Activated CD8-positive, alpha-beta T cell treated with anti-CD3 and anti-CD28 coated beads for 36 hours (primary cell): ENCODE measurements around the gene CDKN1A. TPM values are rescaled to one million over a fixed set of nuclear protein-coding genes. Genes with fewer than 3 reads are reported as not detected.

Source experiments
- ATAC-seq: fragments of 200-7000 bp; cut with Tn5 transposase; one replicate; pipeline ENCODE4 v1.10.0; 2021; ENCODE audit warnings: mild to moderate bottlenecking, moderate library complexity
- CTCF ChIA-PET: fragments of 350-600 bp; sonication (Branson Sonifier 250); formaldehyde crosslinking; loops from one replicate; lab custom pipeline; 2021; ENCODE audit warnings: antibody characterized with exemption; lab: Charles Lee
- POLR2A ChIA-PET: fragments of 350-600 bp; sonication (Branson Sonifier 250); formaldehyde crosslinking; loops from one replicate; lab custom pipeline; 2021; ENCODE audit warnings: antibody characterized with exemption; lab: Charles Lee
- DNase-seq: peaks from one replicate; pipeline ENCODE4 v3.0.0-alpha.2; 2020
- H3K27ac Mint-ChIP-seq: one replicate; pipeline ENCODE4 v1.8.0; 2021; ENCODE audit warnings: mild to moderate bottlenecking, mixed read lengths
- H3K27me3 Mint-ChIP-seq: one replicate; pipeline ENCODE4 v1.8.0; 2021; ENCODE audit warnings: mixed read lengths
- H3K36me3 Mint-ChIP-seq: one replicate; pipeline ENCODE4 v1.8.0; 2021; ENCODE audit warnings: low read depth, mixed read lengths
- H3K4me1 Mint-ChIP-seq: one replicate; pipeline ENCODE4 v1.8.0; 2021; ENCODE audit warnings: low read depth, mixed read lengths
- H3K4me3 Mint-ChIP-seq: one replicate; pipeline ENCODE4 v1.8.0; 2021; ENCODE audit warnings: mild to moderate bottlenecking, moderate library complexity, mixed read lengths
- H3K9me3 Mint-ChIP-seq: one replicate; pipeline ENCODE4 v1.8.0; 2021; ENCODE audit warnings: mixed read lengths
- intact Hi-C: fragments of 100-400 bp; cut with micrococcal nuclease; formaldehyde crosslinking; loops from one replicate; pipeline ENCODE4 v1.10.0; 2022
- total RNA-seq, 2 experiments: library from RNA; stranded (reverse); gene quantifications; one replicate each; pipeline ENCODE4 v1.2.3, GENCODE V29; 2021
- TF ChIP-seq, protein P1 (sequence below): fragments of 200-600 bp; IDR thresholded peaks from one replicate; pipeline ENCODE4 v1.8.0; 2022; ENCODE audit warnings: antibody characterized with exemption, mild to moderate bottlenecking

CDKN1A gene
- total RNA-seq, 2 experiments from 2014 or later, result 42.3 to 47.4 TPM

GRCh38 chr6:36633915-36634314, 44.6 kb upstream of the CDKN1A start:
- H3K9me3 Mint-ChIP-seq, result no peaks in the 10 kb centered on the region
- H3K27ac Mint-ChIP-seq, result no peak overlapping the region
- TF ChIP-seq, protein P1, sequence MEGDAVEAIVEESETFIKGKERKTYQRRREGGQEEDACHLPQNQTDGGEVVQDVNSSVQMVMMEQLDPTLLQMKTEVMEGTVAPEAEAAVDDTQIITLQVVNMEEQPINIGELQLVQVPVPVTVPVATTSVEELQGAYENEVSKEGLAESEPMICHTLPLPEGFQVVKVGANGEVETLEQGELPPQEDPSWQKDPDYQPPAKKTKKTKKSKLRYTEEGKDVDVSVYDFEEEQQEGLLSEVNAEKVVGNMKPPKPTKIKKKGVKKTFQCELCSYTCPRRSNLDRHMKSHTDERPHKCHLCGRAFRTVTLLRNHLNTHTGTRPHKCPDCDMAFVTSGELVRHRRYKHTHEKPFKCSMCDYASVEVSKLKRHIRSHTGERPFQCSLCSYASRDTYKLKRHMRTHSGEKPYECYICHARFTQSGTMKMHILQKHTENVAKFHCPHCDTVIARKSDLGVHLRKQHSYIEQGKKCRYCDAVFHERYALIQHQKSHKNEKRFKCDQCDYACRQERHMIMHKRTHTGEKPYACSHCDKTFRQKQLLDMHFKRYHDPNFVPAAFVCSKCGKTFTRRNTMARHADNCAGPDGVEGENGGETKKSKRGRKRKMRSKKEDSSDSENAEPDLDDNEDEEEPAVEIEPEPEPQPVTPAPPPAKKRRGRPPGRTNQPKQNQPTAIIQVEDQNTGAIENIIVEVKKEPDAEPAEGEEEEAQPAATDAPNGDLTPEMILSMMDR, result no peak
- H3K27me3 Mint-ChIP-seq, result no peaks in the 10 kb centered on the region
- no peaks in the 10 kb centered on the region for H3K4me1 Mint-ChIP-seq
- H3K36me3 Mint-ChIP-seq, result no peaks in the 10 kb centered on the region
- POLR2A ChIA-PET, result no interaction called here
- DNase-seq (no peak), ATAC-seq (no peak)
- H3K4me3 Mint-ChIP-seq, result no peak overlapping the region
- intact Hi-C loops, result no loop called here
- CTCF ChIA-PET, result interaction anchor here (1.4 kb wide), 1 partner anchor 10 kb away, joined by 4 read pairs; no protein-coding TSS in a partner anchor

- POLR2A ChIA-PET, result no interaction called here
- Mint-ChIP-seq H3K27ac (no peak overlapping the region), H3K27me3 (no peaks in the 10 kb centered on the region), H3K36me3 (no peaks in the 10 kb centered on the region), H3K4me3 (no peak overlapping the region), H3K4me1 (no peaks in the 10 kb centered on the region), H3K9me3 (no peaks in the 10 kb centered on the region)
- no peak for ATAC-seq
- no peak for DNase-seq
- intact Hi-C loops, result no loop called here
- CTCF ChIA-PET, result no interaction called here
- TF ChIP-seq, protein P1, result no peak
Measured at GRCh38 chr6:36634317-36635108, 44.0 kb upstream of the CDKN1A start.

DNA sequence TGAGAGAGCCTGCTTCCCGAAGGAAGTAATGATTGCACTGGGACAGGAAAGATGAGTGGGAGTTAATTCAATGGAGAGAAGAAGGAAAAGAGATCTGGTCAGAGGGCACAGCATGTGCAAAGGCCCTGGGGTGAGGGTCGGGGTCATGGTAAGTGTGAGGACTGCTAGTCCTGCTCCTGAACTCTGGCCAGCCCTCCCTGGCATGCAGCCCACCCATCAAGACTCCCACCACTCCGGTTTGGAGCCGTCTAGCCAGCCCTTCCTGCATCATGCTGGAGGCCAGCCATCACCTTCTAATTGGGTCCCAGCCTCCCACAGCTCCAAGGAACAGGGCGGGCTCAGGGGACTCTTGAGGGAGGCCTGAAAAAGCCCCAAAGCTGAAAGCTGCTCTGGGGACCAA, 42.2 kb upstream of the CDKN1A start:
- ATAC-seq (no peak), DNase-seq (no peak)
- H3K4me3 Mint-ChIP-seq, result no peak overlapping the region
- CTCF ChIA-PET, result interaction anchor here (0.9 to 1.4 kb wide), 3 partner anchors 123 to 130 kb away, joined by 3 read pairs; no protein-coding TSS in a partner anchor
- H3K36me3 Mint-ChIP-seq, result no peaks in the 10 kb centered on the region
- H3K27me3 Mint-ChIP-seq, result no peaks in the 10 kb centered on the region
- intact Hi-C loops, result no loop called here
- no peak overlapping the region for H3K27ac Mint-ChIP-seq
- TF ChIP-seq, protein P1, result no peak
- no peaks in the 10 kb centered on the region for H3K4me1 Mint-ChIP-seq
- H3K9me3 Mint-ChIP-seq, result no peaks in the 10 kb centered on the region
- POLR2A ChIA-PET, result no interaction called here

GRCh38 chr6:36636687-36637418, 41.7 kb upstream of the CDKN1A start:
- CTCF ChIA-PET, result interaction anchor here (0.9 to 1.4 kb wide), 4 partner anchors 12 to 129 kb away, joined by 3 read pairs; no protein-coding TSS in a partner anchor
- POLR2A ChIA-PET, result no interaction called here
- H3K36me3 Mint-ChIP-seq, result no peaks in the 10 kb centered on the region
- TF ChIP-seq, protein P1, result no peak
- no peaks in the 10 kb centered on the region for H3K4me1 Mint-ChIP-seq
- no peak overlapping the region for H3K4me3 Mint-ChIP-seq
- ATAC-seq (no peak), DNase-seq (no peak)
- H3K27ac Mint-ChIP-seq, result no peak overlapping the region
- H3K9me3 Mint-ChIP-seq, result no peaks in the 10 kb centered on the region
- H3K27me3 Mint-ChIP-seq, result no peaks in the 10 kb centered on the region
- intact Hi-C loops, result no loop called here

DNA sequence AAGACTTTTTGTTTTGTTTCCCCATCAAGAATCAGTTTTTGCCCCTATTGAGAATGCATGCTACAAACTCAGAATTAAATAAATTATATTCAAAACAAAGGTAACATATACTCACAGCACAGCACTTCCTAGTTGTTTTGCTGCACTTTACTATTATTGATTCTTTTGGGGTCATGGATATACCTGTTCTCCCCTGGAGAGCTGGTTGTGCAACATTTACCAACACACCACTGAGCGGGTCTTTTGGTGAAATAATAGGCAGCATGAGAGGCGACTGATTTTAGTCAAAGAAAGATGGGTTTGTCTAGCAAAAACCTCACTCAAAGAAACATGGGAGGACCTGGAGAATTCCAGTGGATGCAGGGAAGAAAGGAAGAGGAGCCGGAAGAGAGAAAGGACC, 39.9 kb upstream of the CDKN1A start:
- DNase-seq, result no peak
- Mint-ChIP-seq H3K4me1 (no peaks in the 10 kb centered on the region), H3K4me3 (no peak overlapping the region), H3K27me3 (no peaks in the 10 kb centered on the region), H3K9me3 (no peaks in the 10 kb centered on the region), H3K36me3 (no peaks in the 10 kb centered on the region), H3K27ac (no peak overlapping the region)
- no peak for ATAC-seq
- intact Hi-C loops, result no loop called here
- TF ChIP-seq, protein P1, result no peak
- POLR2A ChIA-PET, result no interaction called here
- CTCF ChIA-PET, result no interaction called here
